Renal pelvis (tissue), 4 donors: Measurements from ENCODE around the gene MARCKSL1. TPM values are rescaled to one million over a fixed set of nuclear protein-coding genes. Genes with fewer than 3 reads are reported as not detected.
"Not testable (repeated sequence)": the region's sequence is repeated elsewhere in the genome, so short reads cannot be mapped to it uniquely, and the experiment has no call there.

Experiments used
- DNase-seq: peaks from one replicate; pipeline ENCODE4 v3.0.0-alpha.2; 2013
- polyA plus RNA-seq, 3 donors: library from polyadenylated mRNA; unstranded; fragments of 120-200 nt; gene quantifications; one replicate each; pipeline ENCODE4 v1.2.1, GENCODE V29; 2013; ENCODE audit not compliant: insufficient read length in 3 of 3

MARCKSL1 gene
- polyA plus RNA-seq, 3 donors: 384 to 512 (median 486) TPM

GRCh38 chr1:32356478-32356877, 20.4 kb upstream of the MARCKSL1 start:
- DNase-seq: no peak

- DNase-seq: not testable (repeated sequence)
Measured at GRCh38 chr1:32355778-32356177, 19.7 kb upstream of the MARCKSL1 start.

- peak; percentile 48 for DNase-seq
Measured at GRCh38 chr1:32353886-32354570, 18.0 kb upstream of the MARCKSL1 start.

- no peak for DNase-seq
Measured at GRCh38 chr1:32353431-32353830, 17.4 kb upstream of the MARCKSL1 start.

- no peak for DNase-seq
Measured at GRCh38 chr1:32352831-32353383, 16.9 kb upstream of the MARCKSL1 start.

- DNase-seq: no peak
Measured at GRCh38 chr1:32352239-32352745, 16.3 kb upstream of the MARCKSL1 start.

- peak; percentile 97 for DNase-seq
Measured at GRCh38 chr1:32351399-32352238, 15.6 kb upstream of the MARCKSL1 start.

GRCh38 chr1:32350785-32351398, 14.9 kb upstream of the MARCKSL1 start:
- DNase-seq: no peak

GRCh38 chr1:32349211-32349708, 13.2 kb upstream of the MARCKSL1 start:
- DNase-seq: no peak

GRCh38 chr1:32346532-32347157, 10.6 kb upstream of the MARCKSL1 start:
- no peak for DNase-seq

- DNase-seq: peak; percentile 37
Measured at GRCh38 chr1:32345289-32345827, 9.3 kb upstream of the MARCKSL1 start.

- DNase-seq: no peak
Measured at GRCh38 chr1:32342704-32343103, 6.7 kb upstream of the MARCKSL1 start.

GRCh38 chr1:32341971-32342370, 5.9 kb upstream of the MARCKSL1 start:
- no peak for DNase-seq

GRCh38 chr1:32341186-32341757, 5.2 kb upstream of the MARCKSL1 start:
- DNase-seq: no peak

- DNase-seq: no peak
Measured at GRCh38 chr1:32339363-32339978, 3.4 kb upstream of the MARCKSL1 start.

- DNase-seq: no peak
Measured at GRCh38 chr1:32338637-32339145, 2.7 kb upstream of the MARCKSL1 start.

- no peak for DNase-seq
Measured at GRCh38 chr1:32337855-32338636, 2.0 kb upstream of the MARCKSL1 start.

GRCh38 chr1:32336963-32337675, 1.1 kb upstream of the MARCKSL1 start:
- no peak for DNase-seq

- no peak for DNase-seq
Measured at GRCh38 chr1:32336591-32336932, 529 bp upstream of the MARCKSL1 start.
